ENCODE data around the gene NPY.

GRCh38 chr7:24283554-24283896 lies 465 bp upstream of the NPY start:
- TF ChIP-seq CTCF (IDR thresholded peaks at IDR 0.05) (no peak), POLR2AphosphoS5 (IDR thresholded peaks at IDR 0.05; ENCODE audit: low read depth, low read length) (no peak)

Data from Panc1 (cell line).